IgD-negative memory B cell (primary cell): ENCODE results near the gene CELSR1. TPM values are rescaled to one million over a fixed set of nuclear protein-coding genes. Genes with fewer than 3 reads are reported as not detected.
A peak's percentile ranks its signal among the peaks of the same experiment; 100 is the strongest.

Source experiments
- H3K27ac Mint-ChIP-seq, 3 donors: one replicate each; pipeline ENCODE4 v1.8.0; 2020 to 2022; ENCODE audit warnings: mild to moderate bottlenecking in 3 of 3, mixed read lengths in 3 of 3, moderate library complexity in 1 of 3
- H3K27me3 Mint-ChIP-seq: one replicate; pipeline ENCODE4 v1.8.0; 2021; ENCODE audit warnings: mixed read lengths
- H3K36me3 Mint-ChIP-seq: one replicate; pipeline ENCODE4 v1.8.0; 2020; ENCODE audit warnings: mild to moderate bottlenecking, mixed read lengths
- H3K4me1 Mint-ChIP-seq, 3 donors: one replicate each; pipeline ENCODE4 v1.8.0; 2020 to 2022; ENCODE audit warnings: mixed read lengths in 3 of 3, mild to moderate bottlenecking in 1 of 3
- H3K4me3 Mint-ChIP-seq, 4 donors: one replicate each; pipeline ENCODE4 v1.8.0; 2020 to 2022; ENCODE audit warnings: mild to moderate bottlenecking in 4 of 4, mixed read lengths in 4 of 4, moderate library complexity in 3 of 4
- H3K9me3 Mint-ChIP-seq, 3 donors: one replicate each; pipeline ENCODE4 v1.8.0; 2020 to 2021; ENCODE audit warnings: mixed read lengths in 3 of 3, mild to moderate bottlenecking in 1 of 3
- polyA plus RNA-seq: library from polyadenylated mRNA; unstranded; fragments of 300-500 nt; fragmentation: Illumina TruSeq; gene quantifications from one replicate; pipeline ENCODE4 v1.2.3, GENCODE V29; 2021

The CELSR1 gene
- polyA plus RNA-seq, 1 donor from 2014 or later, result 5.2 TPM

- H3K9me3 Mint-ChIP-seq, result peaks cover 3 to 6% (median 4%) of the 10 kb centered on the region in 3 donors
- H3K27me3 Mint-ChIP-seq, result peaks cover 3% of the 10 kb centered on the region
- peaks cover 6% of the 10 kb centered on the region for H3K36me3 Mint-ChIP-seq
- H3K27ac Mint-ChIP-seq, result peak overlapping the region in 1 of 3 donors; percentile 26
- H3K4me1 Mint-ChIP-seq, result peaks cover 0 to 11% (median 7%) of the 10 kb centered on the region in 3 donors
- peak overlapping the region in 1 of 4 donors; percentile 39 for H3K4me3 Mint-ChIP-seq
These were observed 165.7 kb downstream of the CELSR1 start for GRCh38 chr22:46371623-46372226.

DNA sequence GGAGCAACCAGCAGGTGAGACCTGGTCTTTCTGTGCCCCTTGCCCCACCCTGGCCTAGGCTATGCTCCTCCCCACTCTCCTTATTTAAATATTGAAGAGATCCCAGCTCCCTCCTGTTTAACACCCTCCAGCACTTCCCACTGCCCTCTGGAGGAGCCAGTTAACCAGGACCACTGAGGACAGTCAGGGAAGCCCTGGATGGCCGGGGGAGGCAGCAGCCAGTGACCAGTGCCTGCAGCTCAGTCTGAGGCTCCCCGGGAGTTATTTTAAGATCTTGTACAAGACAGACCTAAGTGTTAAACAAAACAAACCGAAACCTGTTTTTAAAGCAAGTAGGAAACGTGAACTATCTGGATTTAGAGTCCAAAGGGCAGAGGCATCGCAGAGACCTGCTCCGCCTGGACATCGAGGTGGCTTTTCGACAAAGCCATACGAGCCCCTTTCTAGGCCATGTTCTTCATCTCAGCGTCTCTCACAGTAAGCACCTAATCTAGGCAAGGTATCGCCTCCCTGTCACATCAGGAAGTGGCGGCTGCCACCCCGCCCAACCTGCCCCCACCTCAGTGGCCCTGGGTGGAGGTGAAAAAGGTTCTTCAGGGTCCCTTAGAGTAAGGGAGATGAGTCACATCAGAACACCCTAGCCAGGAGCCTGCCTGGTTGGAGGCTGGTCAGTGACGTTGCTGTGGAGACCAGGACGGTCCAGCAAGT is 166.7 kb downstream of the CELSR1 start:
- Mint-ChIP-seq H3K9me3 (peaks cover under 1 to 2% (median under 1%) of the 10 kb centered on the region in 3 donors), H3K4me1 (peaks cover 0 to 9% (median 7%) of the 10 kb centered on the region in 3 donors), H3K4me3 (peak overlapping the region in 1 of 4 donors; percentile 38), H3K36me3 (peaks cover 4% of the 10 kb centered on the region), H3K27me3 (peaks cover 3% of the 10 kb centered on the region), H3K27ac (peak overlapping the region in 2 of 3 donors; percentile 61 to 63)

- H3K4me3 Mint-ChIP-seq, result peak overlapping the region in 1 of 4 donors; percentile 38
- peaks cover 0 to 7% (median 7%) of the 10 kb centered on the region in 3 donors for H3K4me1 Mint-ChIP-seq
- peak overlapping the region in 2 of 3 donors; percentile 61 to 63 for H3K27ac Mint-ChIP-seq
- H3K9me3 Mint-ChIP-seq, result no peaks in the 10 kb centered on the region
- H3K36me3 Mint-ChIP-seq, result peaks cover 2% of the 10 kb centered on the region
- H3K27me3 Mint-ChIP-seq, result peaks cover 3% of the 10 kb centered on the region
These were observed 167.5 kb downstream of the CELSR1 start for GRCh38 chr22:46369716-46370583.

DNA sequence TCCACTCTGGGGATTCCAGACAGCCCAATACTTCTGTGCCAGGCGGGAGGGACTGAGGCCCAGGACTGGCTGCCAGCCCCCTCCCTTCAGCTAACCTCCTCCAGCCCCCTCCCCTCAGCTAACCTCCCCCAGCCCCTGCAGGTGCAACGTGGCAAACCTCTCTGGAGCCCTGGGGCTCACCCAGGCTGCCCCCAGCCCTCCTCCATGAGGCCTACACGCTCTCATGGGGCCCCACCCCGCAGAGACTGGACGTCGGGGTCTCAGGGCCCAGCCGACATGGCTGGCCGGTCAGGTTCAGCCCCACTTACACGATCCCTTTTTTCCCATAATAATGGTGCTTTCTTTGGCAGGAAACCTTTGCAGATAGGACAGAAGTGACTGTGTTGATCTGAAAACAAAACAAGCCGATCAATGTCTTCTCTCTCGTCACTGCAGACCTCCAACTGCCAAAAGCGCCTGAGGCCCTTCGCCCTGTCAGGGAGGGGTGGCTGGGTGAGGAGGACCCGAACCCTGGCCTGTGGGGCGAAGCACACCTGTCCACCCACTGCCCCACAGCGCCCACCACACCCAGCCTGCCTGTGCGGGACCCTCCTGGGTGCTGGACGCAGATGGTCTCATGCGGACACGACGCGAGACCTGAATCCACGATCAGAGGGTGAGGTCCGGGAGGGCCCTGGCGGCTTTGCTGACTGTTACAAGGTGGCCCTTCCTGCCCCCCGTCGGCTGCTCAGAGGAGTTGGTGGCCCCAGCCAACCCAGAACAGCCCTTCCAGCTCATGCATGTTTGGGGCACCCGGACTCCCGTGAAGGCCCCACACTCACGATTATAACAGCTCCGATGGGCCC is 168.3 kb downstream of the CELSR1 start:
- H3K9me3 Mint-ChIP-seq, result no peaks in the 10 kb centered on the region
- H3K27ac Mint-ChIP-seq, result peak overlapping the region in 1 of 3 donors; percentile 67
- peaks cover 2% of the 10 kb centered on the region for H3K36me3 Mint-ChIP-seq
- no peak overlapping the region for H3K4me3 Mint-ChIP-seq
- peaks cover 0 to 7% (median 5%) of the 10 kb centered on the region in 3 donors for H3K4me1 Mint-ChIP-seq
- peaks cover 1% of the 10 kb centered on the region for H3K27me3 Mint-ChIP-seq

DNA sequence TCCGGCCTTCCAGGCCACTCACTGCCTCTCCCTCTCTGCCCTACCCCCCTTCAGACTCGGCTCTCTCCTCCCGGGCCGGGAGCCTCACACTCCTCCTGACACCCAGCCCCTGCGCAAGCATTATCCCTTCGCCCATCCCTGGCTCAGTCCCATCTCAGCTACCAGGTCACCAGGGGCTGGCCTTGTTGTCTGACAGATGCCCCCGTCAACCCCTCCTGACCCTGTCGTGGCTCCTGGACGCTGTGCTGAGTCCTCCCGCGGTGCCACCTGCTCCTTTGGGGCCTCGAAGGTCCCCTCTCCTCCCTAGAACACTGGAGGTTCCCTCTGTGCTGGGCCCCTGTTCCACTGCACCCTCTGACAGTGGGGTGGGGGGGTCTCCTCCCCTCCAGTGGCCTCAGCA is 169.0 kb downstream of the CELSR1 start:
- peaks cover 2% of the 10 kb centered on the region for H3K36me3 Mint-ChIP-seq
- no peaks in the 10 kb centered on the region for H3K27me3 Mint-ChIP-seq
- H3K9me3 Mint-ChIP-seq, result no peaks in the 10 kb centered on the region
- H3K4me1 Mint-ChIP-seq, result peaks cover 0 to 7% (median 5%) of the 10 kb centered on the region in 3 donors
- H3K4me3 Mint-ChIP-seq, result peak overlapping the region in 1 of 4 donors; percentile 54
- peak overlapping the region in 1 of 3 donors; percentile 67 for H3K27ac Mint-ChIP-seq

- Mint-ChIP-seq H3K36me3 (peaks cover 2% of the 10 kb centered on the region), H3K4me1 (peaks cover 0 to 7% (median 7%) of the 10 kb centered on the region in 3 donors), H3K27ac (peak overlapping the region in 2 of 3 donors; percentile 41 to 67), H3K4me3 (peak overlapping the region in 2 of 4 donors; percentile 23 to 82), H3K27me3 (no peaks in the 10 kb centered on the region), H3K9me3 (no peaks in the 10 kb centered on the region)
These were observed 169.7 kb downstream of the CELSR1 start for GRCh38 chr22:46367707-46368191.

- peak overlapping the region in 2 of 3 donors; percentile 41 to 90 for H3K27ac Mint-ChIP-seq
- H3K9me3 Mint-ChIP-seq, result no peaks in the 10 kb centered on the region
- peak overlapping the region in 3 of 4 donors; percentile 30 to 82 (median 79) for H3K4me3 Mint-ChIP-seq
- peaks cover 4% of the 10 kb centered on the region for H3K36me3 Mint-ChIP-seq
- no peaks in the 10 kb centered on the region for H3K27me3 Mint-ChIP-seq
- H3K4me1 Mint-ChIP-seq, result peaks cover 5 to 12% (median 9%) of the 10 kb centered on the region in 3 donors
These were observed 170.4 kb downstream of the CELSR1 start for GRCh38 chr22:46366801-46367706.

- Mint-ChIP-seq H3K4me1 (peaks cover 5 to 12% (median 9%) of the 10 kb centered on the region in 3 donors), H3K36me3 (peaks cover 4% of the 10 kb centered on the region), H3K27ac (peak overlapping the region in 1 of 3 donors; percentile 90), H3K4me3 (no peak overlapping the region), H3K9me3 (no peaks in the 10 kb centered on the region), H3K27me3 (no peaks in the 10 kb centered on the region)
These were observed 171.1 kb downstream of the CELSR1 start for GRCh38 chr22:46366327-46366731.

GRCh38 chr22:46365166-46365624 is 172.2 kb downstream of the CELSR1 start:
- Mint-ChIP-seq H3K27me3 (no peaks in the 10 kb centered on the region), H3K9me3 (no peaks in the 10 kb centered on the region), H3K27ac (no peak overlapping the region), H3K4me1 (peaks cover 5 to 12% (median 9%) of the 10 kb centered on the region in 3 donors), H3K4me3 (no peak overlapping the region), H3K36me3 (peaks cover 5% of the 10 kb centered on the region)

- Mint-ChIP-seq H3K36me3 (peaks cover 5% of the 10 kb centered on the region), H3K4me1 (peaks cover 5 to 9% (median 9%) of the 10 kb centered on the region in 3 donors), H3K27ac (peak overlapping the region in 1 of 3 donors; percentile 88), H3K9me3 (no peaks in the 10 kb centered on the region), H3K27me3 (no peaks in the 10 kb centered on the region), H3K4me3 (peak overlapping the region in 1 of 4 donors; percentile 63)
These were observed 172.9 kb downstream of the CELSR1 start for GRCh38 chr22:46364341-46365165.

DNA sequence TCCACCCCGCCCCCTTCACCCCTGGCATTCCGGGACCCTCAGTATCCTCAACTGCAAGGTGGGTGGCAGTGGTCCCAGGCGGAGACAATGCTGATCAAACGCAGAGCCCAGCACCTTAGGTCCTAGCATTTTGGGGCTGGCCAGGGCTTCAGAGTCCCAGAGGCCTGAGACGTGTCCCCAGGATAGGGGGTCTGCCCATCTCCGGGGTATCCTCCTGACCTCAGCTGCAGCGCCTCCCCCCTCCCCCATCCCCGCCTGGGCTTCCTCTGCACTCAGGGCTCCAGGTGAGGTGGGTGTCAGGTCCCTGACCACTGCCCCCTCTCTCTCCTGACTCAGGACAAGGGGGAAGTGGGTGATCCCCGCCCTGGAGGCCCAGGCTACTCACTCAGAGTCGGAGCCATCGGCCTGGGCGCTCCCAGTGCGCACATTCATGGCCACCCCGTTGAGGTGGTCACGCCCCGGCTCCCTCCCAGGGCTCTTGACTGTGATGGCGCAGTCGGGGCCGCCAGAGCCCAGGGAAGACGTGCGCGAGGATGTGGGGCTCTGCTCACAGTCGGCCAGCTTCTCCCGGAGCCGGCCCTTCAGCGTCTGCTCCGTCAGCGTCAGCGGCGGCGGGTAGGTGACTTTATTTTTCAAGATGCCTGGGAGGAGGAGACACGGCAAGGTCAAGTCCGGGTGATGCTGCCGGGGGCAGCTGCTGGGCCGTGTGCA is 173.7 kb downstream of the CELSR1 start:
- Mint-ChIP-seq H3K4me1 (peaks cover 5 to 9% (median 9%) of the 10 kb centered on the region in 3 donors), H3K27me3 (no peaks in the 10 kb centered on the region), H3K4me3 (no peak overlapping the region), H3K27ac (peak overlapping the region in 1 of 3 donors; percentile 58), H3K36me3 (peaks cover 5% of the 10 kb centered on the region), H3K9me3 (no peaks in the 10 kb centered on the region)
